Measurements from ENCODE around the gene ZNF432.
"Not testable (repeated sequence)": the region's sequence is repeated elsewhere in the genome, so short reads cannot be mapped to it uniquely, and the experiment has no call there.

Gene ZNF432

DNA sequence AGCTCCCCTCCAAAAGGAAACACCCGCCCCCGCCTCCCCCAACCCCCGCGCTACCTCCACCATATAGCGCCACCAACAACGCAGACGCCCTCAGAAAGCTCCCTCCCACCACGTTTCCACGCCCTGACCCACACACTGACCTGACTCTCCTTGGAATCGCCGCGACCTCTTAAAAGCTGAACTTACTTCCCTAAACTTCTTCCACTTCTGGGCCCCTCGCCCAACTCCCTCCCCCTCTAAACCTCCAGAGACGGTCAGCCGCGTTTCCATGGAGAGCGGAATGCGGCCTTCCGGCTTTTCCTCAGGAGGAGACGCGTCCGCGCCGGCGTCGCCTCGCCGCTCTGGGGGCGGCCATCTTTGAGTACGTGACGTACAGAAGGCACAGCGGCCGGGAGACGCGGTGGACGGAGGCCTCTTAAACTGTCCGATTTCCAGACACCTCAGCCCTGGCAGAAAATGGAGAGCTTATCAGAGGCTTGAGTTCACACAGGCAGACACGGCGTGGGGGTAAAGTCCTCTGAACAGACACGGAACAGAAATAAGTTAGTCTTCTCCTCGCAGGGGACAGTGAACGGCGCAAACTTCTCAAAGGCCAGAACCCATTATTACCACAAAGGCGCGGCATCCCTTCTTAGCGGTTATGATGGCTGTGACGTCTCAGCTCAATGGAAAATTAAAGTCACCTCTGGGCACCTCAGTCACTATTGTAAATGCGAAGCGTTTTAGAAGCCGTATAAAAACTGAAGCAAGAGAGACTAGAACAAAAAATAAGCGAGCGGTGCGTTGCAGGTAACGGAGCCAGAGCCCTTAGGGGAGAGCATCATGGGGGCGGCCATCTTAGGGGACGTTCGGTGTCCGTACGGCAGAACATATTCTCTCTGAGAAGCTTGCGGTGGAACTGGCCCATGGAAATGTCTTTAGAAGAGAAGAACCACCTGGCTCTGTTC, at the start of gene ZNF432:
Gene ZNF432, minus strand, starts transcription at position 284 of the 947 bp plus-strand sequence. CDS start 1,970 bp downstream, outside the sequence.
- peak; percentile 82 for DNase-seq

DNA sequence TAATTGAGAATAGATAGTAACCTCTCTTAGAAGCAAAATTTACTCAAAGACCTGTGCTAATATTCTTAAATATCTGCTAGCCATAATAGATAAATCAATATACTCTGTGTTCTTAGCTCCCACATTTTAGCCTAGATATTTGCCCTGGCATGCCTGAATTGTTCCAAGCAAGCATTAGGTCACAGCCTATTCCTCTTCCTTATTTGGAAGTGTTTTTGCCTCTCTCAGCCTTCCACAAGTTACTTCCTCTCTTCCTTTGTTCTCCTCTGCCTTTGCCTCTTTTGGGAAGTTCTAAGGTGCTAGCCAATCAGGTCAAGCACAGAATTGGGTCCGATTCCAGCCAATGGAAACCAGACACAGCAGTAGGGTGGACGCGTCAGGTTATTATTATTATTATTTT, 47.8 kb upstream of the ZNF432 start:
- not testable (repeated sequence) for DNase-seq

DNA sequence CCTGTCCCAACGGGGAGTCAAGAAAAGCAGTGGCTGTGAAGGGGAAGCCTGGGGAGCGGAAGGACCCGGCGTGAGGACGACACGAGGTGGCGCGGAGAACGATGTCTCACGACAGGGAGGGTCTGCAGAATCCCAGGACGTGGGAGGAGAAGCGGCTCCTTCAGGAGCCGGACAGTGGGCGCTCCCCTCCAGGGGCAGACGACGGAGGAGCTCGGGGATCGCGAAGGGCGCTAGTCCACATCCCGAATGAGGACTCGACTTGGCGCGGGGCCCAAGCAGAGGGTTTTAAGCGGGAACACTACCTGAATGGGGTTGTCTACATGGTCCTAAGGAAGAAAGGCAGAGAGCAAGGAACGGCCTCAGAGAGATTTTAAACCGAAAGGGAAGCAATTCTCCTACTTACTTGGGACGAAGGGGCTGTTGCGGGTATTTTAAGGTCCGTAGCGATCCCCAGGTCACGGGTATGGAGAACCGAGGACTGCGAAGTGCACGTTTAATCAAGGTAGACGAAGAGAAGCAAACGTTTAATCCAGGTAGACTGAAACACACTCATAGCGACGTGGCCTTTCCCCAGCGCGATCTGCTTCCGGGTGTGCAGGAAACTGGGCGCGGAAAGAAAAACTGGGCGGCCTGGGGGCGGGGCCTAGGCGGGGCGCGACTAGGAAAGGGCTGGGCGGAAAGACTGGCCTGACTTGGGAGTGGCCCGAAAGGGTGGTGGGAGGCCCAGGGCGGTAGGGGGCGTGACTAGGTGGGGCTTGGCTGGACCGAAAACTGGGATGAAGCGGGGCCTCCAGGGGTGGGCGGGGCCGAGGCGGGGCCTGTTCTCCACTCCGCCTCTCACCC, 46.8 kb upstream of the ZNF432 start, which contains the start of gene ZNF841:
Gene ZNF841, minus strand, starts transcription at position 594 of the 843 bp plus-strand sequence. CDS start 10,964 bp downstream, outside the sequence.
- peak; percentile 88 for DNase-seq

DNA sequence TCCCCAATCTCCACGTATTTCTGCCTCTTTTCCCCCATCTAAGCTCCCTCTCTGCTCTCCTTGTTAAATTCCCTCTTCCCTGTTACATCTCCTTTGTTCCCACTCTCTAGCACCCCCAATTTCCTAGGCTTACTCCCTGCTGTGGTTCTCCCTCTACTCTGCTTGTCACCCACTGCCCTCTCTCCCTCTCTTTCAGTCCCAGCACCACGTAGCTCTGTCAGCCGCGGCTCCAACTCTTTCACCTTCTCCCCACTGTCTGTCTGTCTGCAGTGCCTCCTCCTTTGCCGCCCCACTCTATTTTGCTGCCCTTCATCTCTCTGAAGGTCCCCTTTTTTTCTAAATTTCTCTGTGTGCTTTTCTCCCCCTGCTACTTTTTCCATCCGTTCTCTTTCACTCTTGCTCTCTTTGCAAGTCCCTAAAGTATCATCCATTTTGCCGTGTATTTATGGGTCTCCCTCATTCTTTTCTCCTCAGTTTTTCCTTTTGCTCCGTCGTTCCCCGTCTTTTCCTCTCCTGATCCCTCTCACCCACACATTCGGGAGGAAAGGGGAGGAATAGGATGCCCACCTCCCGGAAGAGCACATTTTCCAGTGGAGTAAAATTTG, 46.0 kb upstream of the ZNF432 start:
- no peak for DNase-seq

DNA sequence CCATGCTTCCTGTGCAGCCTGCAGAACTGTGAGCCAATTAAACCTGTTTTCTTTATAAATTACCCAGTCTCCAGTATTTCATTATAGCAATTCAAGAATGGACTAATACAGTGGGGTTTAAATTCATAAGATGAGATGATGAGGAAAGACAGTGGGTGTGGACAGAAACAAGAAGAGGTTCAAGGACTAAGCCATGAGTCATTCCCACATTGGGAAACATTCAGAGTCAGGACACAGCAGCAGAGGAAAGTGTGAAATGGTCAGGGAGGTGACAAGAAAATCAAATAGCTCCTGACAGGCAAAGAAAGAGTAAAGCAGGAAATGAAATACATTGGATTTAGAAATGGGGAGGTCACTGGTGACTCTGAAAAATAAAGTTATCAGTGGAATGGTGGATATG, 37.8 kb upstream of the ZNF432 start:
- DNase-seq, result no peak

DNA sequence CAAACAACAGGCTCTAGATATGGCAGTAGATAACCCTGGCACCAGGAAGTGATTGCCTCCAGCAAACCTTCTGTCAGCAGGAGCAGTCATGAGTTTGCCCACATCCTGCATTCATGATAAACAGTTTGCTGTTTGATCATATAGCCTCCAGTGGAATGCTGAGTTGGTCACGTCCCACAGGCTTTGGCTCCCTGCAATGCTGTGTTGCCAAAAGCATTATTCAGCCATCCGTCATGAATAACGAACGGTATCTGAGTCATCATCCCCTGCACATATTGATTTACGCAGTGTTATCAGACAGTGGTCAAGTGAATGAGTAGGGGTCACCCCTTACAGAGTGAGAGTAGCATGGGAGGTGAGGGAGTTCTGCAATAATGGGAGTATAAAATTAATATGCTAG, 21.9 kb upstream of the ZNF432 start:
- no peak for DNase-seq

DNA sequence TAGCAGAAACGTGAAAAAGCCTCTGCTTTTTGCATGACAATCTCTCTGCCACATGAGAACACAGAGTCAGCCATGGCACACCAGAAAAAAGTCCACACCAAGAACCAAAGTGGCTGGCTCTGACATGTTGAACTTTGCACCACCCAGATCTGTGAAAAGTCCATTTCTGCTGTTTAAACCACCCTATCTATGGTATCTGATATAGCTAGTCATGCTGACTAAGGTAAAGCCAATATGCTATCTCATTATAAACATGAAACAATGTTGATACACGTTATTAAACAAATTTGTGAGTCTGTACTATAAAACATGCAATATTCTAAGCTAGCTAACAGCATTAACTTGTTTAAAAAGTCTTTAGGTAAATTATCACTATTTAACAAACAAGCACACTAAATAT, 21.0 kb upstream of the ZNF432 start:
- no peak for DNase-seq

DNA sequence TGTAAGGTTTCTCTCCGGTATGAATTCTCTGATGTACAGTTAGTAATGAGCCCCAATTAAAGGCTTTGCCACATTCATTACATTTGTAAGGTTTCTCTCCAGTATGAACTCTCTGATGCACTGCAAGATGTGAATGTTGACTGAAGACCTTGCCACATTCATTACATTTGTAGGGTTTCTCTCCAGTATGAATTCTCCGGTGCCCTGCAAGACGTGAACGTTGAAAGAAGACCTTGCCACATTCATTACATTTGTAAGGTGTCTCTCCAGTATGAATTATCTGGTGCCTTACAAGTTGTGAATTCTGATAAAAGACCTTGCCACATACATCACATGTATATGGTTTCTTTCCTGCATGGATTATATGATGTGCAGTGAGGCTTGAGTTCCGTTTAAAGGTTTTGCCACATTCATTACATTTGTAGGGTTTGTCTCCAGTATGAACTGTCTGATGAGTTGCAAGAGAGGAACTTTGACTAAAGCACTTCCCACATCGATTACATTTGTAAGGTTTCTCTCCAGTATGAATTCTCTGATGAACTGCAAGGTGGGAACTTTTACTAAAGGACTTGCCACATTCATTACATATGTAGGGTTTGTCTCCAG, 17.7 kb upstream of the ZNF432 start:
- DNase-seq, result no peak

DNA sequence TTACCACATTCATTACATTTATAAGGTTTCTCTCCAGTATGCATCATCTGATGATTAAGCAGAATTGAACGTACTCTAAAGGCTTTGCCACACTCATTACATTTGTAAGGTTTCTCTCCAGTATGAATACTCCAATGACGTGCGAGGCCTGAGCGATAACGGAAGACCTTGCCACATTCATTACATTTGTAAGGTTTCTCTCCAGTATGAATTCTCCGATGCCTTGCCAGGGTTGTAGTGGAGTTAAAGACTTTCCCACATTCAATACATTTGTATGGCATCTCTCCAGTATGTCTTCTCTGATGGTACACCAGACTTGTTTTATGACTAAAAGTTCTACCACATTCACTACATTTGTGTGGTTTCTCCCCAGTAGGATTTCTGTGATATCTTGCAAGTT, 16.8 kb upstream of the ZNF432 start:
- DNase-seq, result no peak

DNA sequence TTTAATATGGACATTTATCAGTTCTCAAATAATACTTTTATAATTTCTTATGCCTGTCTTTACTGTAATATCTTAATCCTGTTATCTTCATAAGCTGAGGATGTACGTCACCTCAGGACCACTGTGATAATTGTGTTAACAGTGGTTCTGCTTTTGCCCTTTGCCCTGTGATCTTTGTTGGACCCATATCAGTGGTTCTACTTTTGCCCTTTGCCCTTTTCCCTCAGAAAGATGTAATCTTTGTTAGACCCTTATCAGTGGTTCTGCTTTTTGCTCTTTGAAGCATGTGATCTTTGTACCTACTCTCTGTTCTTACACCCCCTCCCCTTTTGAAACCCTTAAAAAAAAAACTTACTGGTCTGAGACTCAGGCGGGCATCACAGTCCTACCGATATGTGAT, 7.8 kb upstream of the ZNF432 start:
- not testable (repeated sequence) for DNase-seq

DNA sequence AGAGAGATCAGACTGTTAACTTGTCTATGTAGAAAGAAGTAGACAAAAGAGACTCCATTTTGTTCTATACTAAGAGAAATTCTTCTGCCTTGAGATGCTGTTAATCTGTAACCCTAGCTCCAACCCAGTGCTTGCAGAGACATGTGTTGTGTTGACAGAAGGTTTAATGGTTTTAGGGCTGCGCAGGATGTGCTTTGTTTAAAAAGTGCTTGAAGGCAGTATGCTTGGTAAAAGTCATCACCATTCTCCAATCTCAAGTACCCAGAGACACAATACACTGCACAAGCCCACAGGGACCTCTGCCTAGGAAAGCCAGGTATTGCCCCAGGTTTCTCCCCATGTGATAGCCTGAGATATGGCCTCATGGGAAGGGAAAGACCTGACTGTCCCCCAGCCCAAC, 3.1 kb upstream of the ZNF432 start:
- not testable (repeated sequence) for DNase-seq

DNA sequence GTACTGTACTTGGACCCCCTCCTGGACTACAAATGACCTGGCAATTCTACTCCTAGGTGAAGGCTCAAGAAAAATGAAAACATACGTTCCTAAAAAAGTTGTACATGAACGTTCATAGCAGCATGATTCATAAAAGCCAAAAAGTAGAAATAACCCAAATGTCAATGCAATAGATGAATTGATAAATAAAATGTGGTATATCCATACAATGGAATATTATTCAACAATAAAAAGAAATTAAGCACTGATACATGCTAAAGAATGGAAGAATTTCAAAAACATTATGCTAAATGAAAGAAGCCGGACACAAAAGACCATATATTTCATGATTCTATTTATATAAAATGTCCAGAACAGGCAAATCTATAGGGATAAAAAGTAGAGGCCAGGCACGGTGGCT, 9.5 kb downstream of the ZNF432 start:
- no peak for DNase-seq

DNA sequence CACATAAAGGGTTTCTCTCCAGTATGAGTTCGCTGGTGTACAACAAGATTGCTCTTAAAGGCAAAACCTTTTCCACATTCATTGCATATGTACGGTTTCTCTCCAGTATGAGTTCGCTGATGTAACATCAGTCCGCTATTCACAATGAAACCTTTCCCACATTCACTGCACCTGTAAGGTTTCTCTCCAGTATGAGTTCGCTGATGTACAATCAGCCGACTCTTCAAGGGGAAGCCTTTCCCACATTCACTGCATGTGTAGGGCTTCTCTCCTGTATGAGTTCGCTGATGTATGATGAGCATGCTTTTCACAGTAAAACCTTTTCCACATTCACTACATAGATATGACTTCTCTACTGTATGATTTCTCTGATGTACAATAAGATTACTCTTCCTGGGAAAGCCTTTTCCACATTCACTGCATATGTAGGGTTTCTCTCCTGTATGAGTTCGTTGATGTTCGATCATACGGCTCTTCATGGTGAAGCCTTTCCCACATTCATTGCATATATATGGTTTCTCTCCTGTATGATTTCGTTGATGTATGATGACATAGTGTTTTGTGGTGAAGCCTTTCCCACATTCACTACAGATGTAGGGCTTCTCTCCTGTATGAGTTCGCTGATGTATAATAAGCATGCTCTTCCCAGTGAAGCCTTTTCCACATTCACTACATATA, 14.4 kb downstream of the ZNF432 start:
- DNase-seq, result no peak

DNA sequence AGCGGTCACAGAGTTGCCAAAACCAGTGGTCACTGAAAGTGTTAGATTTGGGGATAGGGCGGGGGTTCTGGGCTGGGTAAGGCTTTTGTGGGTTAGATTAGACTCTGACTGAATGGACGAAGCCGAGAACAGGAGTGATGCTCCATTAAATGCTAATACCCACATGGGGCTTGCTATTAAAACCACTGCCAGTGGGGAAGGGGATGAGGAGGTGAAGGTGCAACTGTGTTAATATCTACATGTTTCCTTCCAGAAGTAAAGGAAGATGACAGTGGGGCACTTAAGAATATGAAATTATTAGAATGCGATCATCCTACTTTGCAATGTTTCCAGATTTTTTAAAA, 19.9 kb downstream of the ZNF432 start:
- no peak for DNase-seq

DNA sequence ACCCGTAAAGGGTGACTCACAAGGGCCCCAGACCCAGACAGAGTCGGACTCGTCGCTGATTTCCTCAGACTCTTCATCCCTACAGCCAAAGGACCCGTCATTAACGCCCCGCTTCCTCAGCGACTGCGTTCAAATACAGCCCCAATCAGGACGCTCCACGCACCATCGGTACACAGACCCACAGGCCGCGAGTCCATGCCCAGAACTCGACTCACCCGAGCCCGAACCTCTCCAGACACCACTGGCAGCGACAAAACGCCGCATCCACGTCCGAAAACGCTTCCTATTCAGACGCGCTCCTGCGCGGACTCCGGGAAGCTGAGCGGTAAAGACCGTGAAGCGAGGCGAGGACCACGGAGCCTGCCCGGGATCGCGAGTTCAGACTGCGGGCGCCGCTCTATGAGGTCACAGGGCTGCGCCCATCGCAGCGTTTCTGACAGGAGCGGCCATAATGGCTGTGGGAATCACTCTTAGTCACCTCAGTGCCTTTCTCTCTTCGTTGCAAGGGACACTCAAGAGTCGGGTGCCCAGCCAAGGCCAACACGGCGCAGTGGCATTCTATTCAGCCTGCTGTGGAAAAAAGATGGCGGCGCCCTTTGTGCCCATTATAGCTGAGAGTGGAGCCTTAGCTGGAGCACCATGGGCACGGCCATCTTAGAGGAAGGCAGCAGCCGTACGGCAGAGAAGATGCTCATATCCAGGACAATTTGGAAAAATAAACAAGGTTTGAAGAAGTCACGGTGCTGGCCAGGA, 20.4 kb downstream of the ZNF432 start, which contains the start of gene ZNF614:
Gene ZNF614, minus strand, starts transcription at position 353 of the 753 bp plus-strand sequence. CDS start 2,634 bp downstream, outside the sequence.
- peak; percentile 86 for DNase-seq

DNA sequence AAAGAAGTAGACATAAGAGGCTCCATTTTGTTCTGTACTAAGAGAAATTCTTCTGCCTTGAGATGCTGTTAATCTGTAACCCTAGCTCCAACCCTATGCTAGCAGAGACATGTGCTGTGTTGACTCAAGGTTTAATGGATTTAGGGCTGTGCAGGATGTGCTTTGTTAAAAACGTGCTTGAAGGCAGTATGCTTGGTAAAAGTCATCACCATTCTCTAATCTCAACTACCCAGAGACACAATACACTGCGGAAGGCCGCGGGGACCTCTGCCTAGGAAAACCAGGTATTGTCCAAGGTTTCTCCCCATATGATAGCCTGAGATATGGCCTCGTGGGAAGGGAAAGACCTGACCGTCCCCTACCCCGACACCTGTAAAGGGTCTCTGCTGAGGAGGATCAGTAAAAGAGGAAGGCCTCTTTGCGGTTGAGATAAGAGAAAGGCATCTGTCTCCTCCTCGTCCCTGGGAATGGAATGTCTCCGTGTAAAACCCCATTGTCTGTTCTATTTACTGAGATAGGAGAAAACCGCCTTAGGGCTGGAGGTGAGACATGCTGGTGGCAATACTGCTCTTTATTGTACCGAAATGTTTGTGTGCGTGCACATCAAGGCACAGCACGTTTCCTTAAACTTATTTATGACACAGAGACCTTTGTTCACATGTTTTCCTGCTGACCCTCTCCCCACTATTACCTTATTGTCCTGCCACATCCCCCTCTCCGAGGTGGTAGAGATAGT, 22.2 kb downstream of the ZNF432 start:
- DNase-seq, result not testable (repeated sequence)

DNA sequence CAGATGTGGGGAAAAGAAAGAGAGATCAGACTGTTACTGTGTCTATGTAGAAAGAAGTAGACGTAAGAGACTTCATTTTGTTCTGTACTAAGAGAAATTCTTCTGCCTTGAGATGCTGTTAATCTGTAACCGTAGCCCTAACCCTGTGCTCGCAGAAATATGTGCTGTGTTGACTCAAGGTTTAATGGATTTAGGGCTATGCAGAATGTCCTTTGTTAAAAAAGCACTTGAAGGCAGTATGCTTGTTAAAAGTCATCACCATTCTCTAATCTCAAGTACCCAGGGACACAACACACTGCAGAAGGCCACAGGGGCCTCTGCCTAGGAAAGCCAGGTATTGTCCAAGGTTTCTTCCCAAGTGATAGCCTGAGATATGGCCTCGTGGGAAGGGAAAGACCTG, 24.2 kb downstream of the ZNF432 start:
- DNase-seq, result not testable (repeated sequence)

DNA sequence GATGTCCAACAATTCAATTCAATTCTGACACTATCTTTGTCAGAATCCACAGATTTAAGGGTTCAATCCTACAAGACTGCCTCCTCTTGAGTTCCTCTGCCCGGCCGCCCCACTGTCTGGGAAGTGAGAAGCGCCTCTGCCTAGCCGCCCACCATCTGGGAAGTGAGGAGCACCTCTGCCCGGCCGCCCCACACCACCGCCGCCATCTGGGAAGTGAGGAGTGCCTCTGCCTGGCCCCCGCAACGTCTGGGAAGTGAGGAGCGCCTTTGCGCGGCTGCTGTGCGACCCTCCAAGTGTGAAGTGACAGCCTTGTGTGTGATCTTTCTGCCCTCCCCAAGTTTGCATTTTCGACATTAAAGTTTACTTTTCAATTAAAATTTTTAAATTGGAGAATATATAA, 26.4 kb downstream of the ZNF432 start:
- no peak for DNase-seq

DNA sequence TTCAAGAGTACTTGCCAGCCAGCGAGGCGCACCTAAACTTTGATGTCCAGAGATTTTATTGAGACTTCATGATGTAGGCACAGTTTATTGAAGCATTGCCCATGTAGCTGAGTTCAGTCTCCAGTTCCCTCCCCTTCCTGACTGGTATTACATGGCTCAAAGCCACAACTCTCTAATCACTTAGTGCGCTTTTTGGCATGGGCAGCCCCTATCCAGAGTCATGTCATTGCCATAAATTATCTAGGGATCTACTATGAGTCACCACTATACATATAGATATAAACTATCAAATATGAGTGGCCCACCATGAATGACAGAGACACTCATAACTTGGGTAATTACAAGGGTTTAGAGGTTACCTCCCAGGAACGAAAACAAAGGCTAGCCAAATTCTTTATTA, 28.1 kb downstream of the ZNF432 start:
- no peak for DNase-seq

DNA sequence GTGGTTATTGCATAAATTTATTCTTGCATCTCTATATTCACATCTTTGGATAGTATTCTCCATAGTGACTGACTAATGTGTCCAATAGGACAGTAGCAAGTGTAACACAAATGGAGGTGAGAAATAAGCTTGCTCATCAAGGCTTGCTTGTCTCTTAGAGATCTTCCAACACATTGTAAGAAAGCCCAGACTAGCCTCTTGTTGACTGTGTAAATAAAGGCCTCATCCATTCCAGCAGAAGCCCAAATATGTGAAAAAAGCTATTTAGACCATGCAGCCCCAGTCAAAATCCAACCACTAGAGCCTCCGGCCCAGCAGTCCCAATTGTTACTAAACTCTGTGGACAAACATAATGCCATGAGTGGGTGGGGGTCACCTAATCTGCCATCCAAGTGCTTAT, 38.0 kb downstream of the ZNF432 start:
- DNase-seq, result no peak
